WTC11 (cell line): ENCODE data around the gene PTPRH.
"Not testable (repeated sequence)": the region's sequence is repeated elsewhere in the genome, so short reads cannot be mapped to it uniquely, and the experiment has no call there.

Experiments
- CTCF ChIP-seq: fragments of 200-600 bp; IDR thresholded peaks from 2 replicates; pipeline ENCODE4 v1.8.0; 2022; ENCODE audit warnings: antibody characterized with exemption
- E2F1 ChIP-seq: sonication (generic); formaldehyde crosslinking; IDR thresholded peaks from 2 replicates; pipeline ENCODE4 v1.8.0; 2022; ENCODE audit warnings: mild to moderate bottlenecking, missing genetic modification reagents
- GABPB1 ChIP-seq: sonication (generic); formaldehyde crosslinking; IDR thresholded peaks from 2 replicates; pipeline ENCODE4 v1.8.1; 2023; ENCODE audit warnings: mild to moderate bottlenecking, missing genetic modification reagents
- GRHL2 ChIP-seq: fragments of 250-450 bp; sonication (Bioruptor Pico); IDR thresholded peaks from 2 replicates; pipeline ENCODE4 v1.8.0; 2022; ENCODE audit warnings: mild to moderate bottlenecking, moderate library complexity; ENCODE audit not compliant: insufficient replicate concordance, severe bottlenecking
- SP1 ChIP-seq: sonication (generic); formaldehyde crosslinking; conservative IDR thresholded peaks from 2 replicates; pipeline ENCODE4 v1.8.1; 2022; ENCODE audit warnings: missing genetic modification reagents
- USF1 ChIP-seq: sonication (generic); formaldehyde crosslinking; IDR thresholded peaks from 2 replicates; pipeline ENCODE4 v1.8.0; 2022; ENCODE audit warnings: mild to moderate bottlenecking, missing genetic modification reagents
- ZBTB21 ChIP-seq: sonication (generic); formaldehyde crosslinking; IDR thresholded peaks from 2 replicates; pipeline ENCODE4 v1.8.1; 2023; ENCODE audit warnings: mild to moderate bottlenecking, missing genetic modification reagents, borderline replicate concordance
- ZSCAN18 ChIP-seq: fragments of 250-450 bp; sonication (Bioruptor Pico); IDR thresholded peaks from 2 replicates; pipeline ENCODE4 v2.1.2; 2022; ENCODE audit warnings: mild to moderate bottlenecking, moderate library complexity

- TF ChIP-seq CTCF; ZSCAN18 (CRISPR knock-in tag); SP1; USF1 (CRISPR knock-in tag); GRHL2; GABPB1 (CRISPR knock-in tag); E2F1 (CRISPR knock-in tag); ZBTB21: not testable (repeated sequence)
Observed at GRCh38 chr19:55155784-55156183, 53.5 kb downstream of the PTPRH start.
